NOMO-1 (cell line): ENCODE results near the gene EXOC6.

ENCODE experiments used
- DNase-seq, 2 experiments: peaks; one replicate each; lab custom pipeline; 2025; ENCODE audit not compliant: unreplicated experiment in 2 of 2; lab: John Stamatoyannopoulos, UW

EXOC6 gene

GRCh38 chr10:93074597-93075368 lies 226.5 kb downstream of the EXOC6 start:
- no peak for DNase-seq

- no peak for DNase-seq
Observed at GRCh38 chr10:93075369-93076221, 227.3 kb downstream of the EXOC6 start.

GRCh38 chr10:93076871-93077270 lies 228.6 kb downstream of the EXOC6 start:
- no peak for DNase-seq

GRCh38 chr10:93077860-93078337 lies 229.6 kb downstream of the EXOC6 start:
- DNase-seq, result no peak

GRCh38 chr10:93079663-93080349 lies 231.5 kb downstream of the EXOC6 start:
- no peak for DNase-seq

- peak in 1 of 2 experiments; percentile 44 for DNase-seq
Observed at GRCh38 chr10:93080350-93081046, 232.2 kb downstream of the EXOC6 start.

- DNase-seq, result no peak
Observed at GRCh38 chr10:93081318-93081717, 233.0 kb downstream of the EXOC6 start.

- no peak for DNase-seq
Observed at GRCh38 chr10:93081834-93082233, 233.5 kb downstream of the EXOC6 start.

- DNase-seq, result no peak
Observed at GRCh38 chr10:93083743-93084539, 235.6 kb downstream of the EXOC6 start.

GRCh38 chr10:93085272-93085859 lies 237.0 kb downstream of the EXOC6 start:
- DNase-seq, result no peak

GRCh38 chr10:93086289-93086688 lies 238.0 kb downstream of the EXOC6 start:
- DNase-seq, result no peak

GRCh38 chr10:93087846-93088245 lies 239.5 kb downstream of the EXOC6 start:
- DNase-seq, result no peak

- DNase-seq, result no peak
Observed at GRCh38 chr10:93088466-93088865, 240.1 kb downstream of the EXOC6 start.

GRCh38 chr10:93090619-93091018 lies 242.3 kb downstream of the EXOC6 start:
- DNase-seq, result peak in 1 of 2 experiments; percentile 33

GRCh38 chr10:93091960-93092359 lies 243.6 kb downstream of the EXOC6 start:
- peak in 1 of 2 experiments; percentile 26 for DNase-seq

GRCh38 chr10:93095225-93095624 lies 246.9 kb downstream of the EXOC6 start:
- DNase-seq, result no peak

GRCh38 chr10:93096901-93097300 lies 248.6 kb downstream of the EXOC6 start:
- no peak for DNase-seq

GRCh38 chr10:93097386-93097785 lies 249.1 kb downstream of the EXOC6 start:
- DNase-seq, result no peak

- DNase-seq, result no peak
Observed at GRCh38 chr10:93098816-93099215, 250.5 kb downstream of the EXOC6 start.
